OCI-M2 (cell line): Measurements from ENCODE around the gene MEPE.
"Not testable (repeated sequence)": the region's sequence is repeated elsewhere in the genome, so short reads cannot be mapped to it uniquely, and the experiment has no call there.

Experiments used
- DNase-seq: peaks from one replicate; lab custom pipeline; 2025; ENCODE audit not compliant: unreplicated experiment; lab: John Stamatoyannopoulos, UW

Gene MEPE

DNA sequence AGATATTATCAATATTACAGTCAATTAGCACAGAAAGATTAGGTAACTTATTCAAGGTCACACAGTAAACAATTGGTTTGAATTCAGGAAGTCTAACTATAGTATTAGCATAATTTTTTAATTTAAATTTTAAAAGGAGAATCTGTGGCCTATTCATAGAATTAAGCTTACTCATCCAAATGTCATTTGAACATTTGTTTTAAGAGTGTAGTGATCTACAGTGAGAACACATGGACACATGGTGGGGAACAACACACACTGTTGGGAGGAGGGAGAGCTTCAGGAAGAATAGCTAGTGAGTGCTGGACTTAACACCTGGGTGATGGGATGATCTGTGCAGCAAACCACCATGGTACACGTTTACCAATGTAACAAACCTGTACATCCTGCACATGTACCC, 48.3 kb downstream of the MEPE start:
- no peak for DNase-seq

GRCh38 chr4:87882321-87882720, 49.6 kb downstream of the MEPE start:
- DNase-seq, result no peak

- DNase-seq, result no peak
Measured at GRCh38 chr4:87882861-87883260, 50.1 kb downstream of the MEPE start.

GRCh38 chr4:87884976-87885549, 52.3 kb downstream of the MEPE start:
- DNase-seq, result no peak

DNA sequence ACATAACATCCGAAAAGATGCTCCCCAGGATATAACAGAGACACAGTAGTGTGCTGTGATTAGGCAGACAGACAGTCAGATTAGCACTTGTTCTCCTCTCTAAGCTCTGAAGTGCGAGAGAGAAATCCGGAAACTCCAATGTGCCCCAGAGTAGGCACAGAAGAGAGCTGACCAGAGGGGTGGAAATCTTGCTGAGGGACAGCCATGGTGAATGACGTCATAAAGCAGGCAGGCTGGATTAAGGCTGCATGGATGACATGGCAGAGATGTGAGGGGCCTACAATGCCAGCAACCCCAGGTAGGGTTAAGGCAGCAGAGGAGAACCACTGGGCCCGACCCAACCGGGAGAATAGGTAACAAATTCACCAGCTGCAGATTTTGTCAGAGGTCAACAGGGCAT, 53.3 kb downstream of the MEPE start:
- no peak for DNase-seq

GRCh38 chr4:87890753-87891152, 58.0 kb downstream of the MEPE start:
- DNase-seq, result not testable (repeated sequence)

- no peak for DNase-seq
Measured at GRCh38 chr4:87895964-87896621, 63.3 kb downstream of the MEPE start.
